H9 (cell line): ENCODE measurements around the gene SLC18B1. TPM values are rescaled to one million over a fixed set of nuclear protein-coding genes. Genes with fewer than 3 reads are reported as not detected.

Experiments used
- DNase-seq: peaks from one replicate; pipeline ENCODE4 v3.0.0-alpha.2; 2017
- H2AFZ ChIP-seq: one replicate; pipeline ENCODE4 v1.6.1; 2013; ENCODE audit warnings: mild to moderate bottlenecking, low read length, control low read depth, moderate library complexity
- H2AK5ac ChIP-seq: 2 replicates; pipeline ENCODE4 v1.6.1; 2013; ENCODE audit warnings: low read length, control low read depth, mixed read lengths; ENCODE audit not compliant: insufficient read length
- H2BK120ac ChIP-seq: one replicate; pipeline ENCODE4 v1.6.1; 2013; ENCODE audit warnings: low read depth, mild to moderate bottlenecking, low read length, control low read depth, inconsistent platforms; ENCODE audit not compliant: poor library complexity, severe bottlenecking
- H2BK12ac ChIP-seq: 2 replicates; pipeline ENCODE4 v1.6.1; 2013; ENCODE audit warnings: low read length, control low read depth, mixed read lengths, low read depth; ENCODE audit not compliant: insufficient read length
- H2BK15ac ChIP-seq: 2 replicates; pipeline ENCODE4 v1.6.1; 2013; ENCODE audit warnings: low read depth, low read length, control low read depth
- H2BK20ac ChIP-seq: one replicate; pipeline ENCODE4 v1.6.1; 2013; ENCODE audit warnings: low read depth, mild to moderate bottlenecking, low read length, control low read depth, inconsistent platforms; ENCODE audit not compliant: poor library complexity, severe bottlenecking
- H2BK5ac ChIP-seq: 2 replicates; pipeline ENCODE4 v1.6.1; 2013; ENCODE audit warnings: low read length, control low read depth, mixed read lengths; ENCODE audit not compliant: insufficient read length
- H3K14ac ChIP-seq: 2 replicates; pipeline ENCODE4 v1.6.1; 2013; ENCODE audit warnings: low read length, control low read depth; ENCODE audit not compliant: insufficient read depth
- H3K18ac ChIP-seq: 2 replicates; pipeline ENCODE4 v1.6.1; 2013; ENCODE audit warnings: low read depth, mild to moderate bottlenecking, mixed read lengths, low read length, control low read depth; ENCODE audit not compliant: insufficient read length
- H3K23ac ChIP-seq: 2 replicates; pipeline ENCODE4 v1.6.1; 2013; ENCODE audit warnings: low read length, control low read depth, mixed read lengths, low read depth; ENCODE audit not compliant: insufficient read length
- H3K23me2 ChIP-seq: 2 replicates; pipeline ENCODE4 v1.6.1; 2013; ENCODE audit warnings: low read depth, mild to moderate bottlenecking, mixed read lengths, low read length, control low read depth; ENCODE audit not compliant: insufficient read length, poor library complexity, severe bottlenecking
- H3K27ac ChIP-seq: 2 replicates; pipeline ENCODE4 v1.5.1; 2013; ENCODE audit warnings: low read length, control low read depth, mixed read lengths, low read depth; ENCODE audit not compliant: insufficient read length
- H3K27me3 ChIP-seq: 2 replicates; pipeline ENCODE4 v1.6.1; 2013; ENCODE audit warnings: low read length, control low read depth, inconsistent platforms; ENCODE audit not compliant: insufficient read depth
- H3K4ac ChIP-seq: 2 replicates; pipeline ENCODE4 v1.6.1; 2013; ENCODE audit warnings: low read depth, mild to moderate bottlenecking, control low read depth, inconsistent platforms, low read length, moderate library complexity
- H3K4me1 ChIP-seq: 2 replicates; pipeline ENCODE4 v1.6.1; 2013; ENCODE audit warnings: low read length, control low read depth, inconsistent platforms; ENCODE audit not compliant: insufficient read depth
- H3K4me2 ChIP-seq: 2 replicates; pipeline ENCODE4 v1.6.1; 2013; ENCODE audit warnings: low read length, control low read depth, mixed read lengths; ENCODE audit not compliant: insufficient read length, insufficient read depth
- H3K56ac ChIP-seq: 2 replicates; pipeline ENCODE4 v1.6.1; 2013; ENCODE audit warnings: low read depth, mild to moderate bottlenecking, mixed read lengths, low read length, control low read depth; ENCODE audit not compliant: insufficient read length
- H3K79me1 ChIP-seq: 2 replicates; pipeline ENCODE4 v1.6.1; 2013; ENCODE audit warnings: low read depth, mild to moderate bottlenecking, moderate library complexity, low read length, control low read depth, inconsistent platforms; ENCODE audit not compliant: insufficient read depth, poor library complexity, severe bottlenecking
- H3K79me2 ChIP-seq: 2 replicates; pipeline ENCODE4 v1.6.1; 2013; ENCODE audit warnings: low read length, control low read depth, inconsistent platforms; ENCODE audit not compliant: insufficient read depth
- H3K9ac ChIP-seq: 2 replicates; pipeline ENCODE4 v1.6.1; 2013; ENCODE audit warnings: low read length, control low read depth, mixed read lengths; ENCODE audit not compliant: insufficient read length; ENCODE audit errors: extremely low read depth
- H3K9me3 ChIP-seq: one replicate; pipeline ENCODE4 v1.6.1; 2013; ENCODE audit warnings: low read depth, low read length, inconsistent platforms; ENCODE audit not compliant: control insufficient read depth
- H3T11ph ChIP-seq: one replicate; pipeline ENCODE4 v1.6.1; 2013; ENCODE audit warnings: mild to moderate bottlenecking, low read length, control low read depth, inconsistent platforms
- H4K20me1 ChIP-seq: one replicate; pipeline ENCODE4 v1.6.1; 2013; ENCODE audit not compliant: control insufficient read depth, insufficient read length, insufficient read depth
- H4K5ac ChIP-seq: 2 replicates; pipeline ENCODE4 v1.6.1; 2013; ENCODE audit warnings: low read depth, mild to moderate bottlenecking, mixed read lengths, low read length, control low read depth; ENCODE audit not compliant: insufficient read length
- H4K8ac ChIP-seq: replicated peaks from 2 replicates; pipeline ENCODE4 v1.6.1; 2013; ENCODE audit warnings: low read length, control low read depth, mixed read lengths, low read depth; ENCODE audit not compliant: insufficient read length
- H4K91ac ChIP-seq: 2 replicates; pipeline ENCODE4 v1.6.1; 2013; ENCODE audit warnings: low read depth, mild to moderate bottlenecking, moderate library complexity, mixed read lengths, low read length, control low read depth; ENCODE audit not compliant: insufficient read length
- H3K27ac Mint-ChIP-seq, 3 experiments: 2 replicates in 2 of 3; 3 replicates in 1 of 3; pipeline ENCODE4 v1.8.0; 2020 to 2021; ENCODE audit warnings: mixed read lengths in 3 of 3, mild to moderate bottlenecking in 1 of 3, moderate library complexity in 1 of 3
- H3K27me3 Mint-ChIP-seq: 2 replicates; pipeline ENCODE4 v1.8.0; 2021; ENCODE audit warnings: low read depth, mild to moderate bottlenecking, moderate library complexity, mixed read lengths
- H3K36me3 Mint-ChIP-seq, 3 experiments: 2 replicates in 2 of 3; 3 replicates in 1 of 3; pipeline ENCODE4 v1.8.0; 2020 to 2021; ENCODE audit warnings: low read depth in 3 of 3, mixed read lengths in 3 of 3; ENCODE audit not compliant: insufficient read depth in 1 of 3
- H3K4me1 Mint-ChIP-seq, 2 experiments: 2 replicates each; pipeline ENCODE4 v1.8.0; 2020; ENCODE audit warnings: mixed read lengths in 2 of 2
- H3K4me3 Mint-ChIP-seq, 2 experiments: 2 replicates in 1 of 2; 3 replicates in 1 of 2; pipeline ENCODE4 v1.8.0; 2020 to 2021; ENCODE audit warnings: mild to moderate bottlenecking in 2 of 2, mixed read lengths in 2 of 2, moderate library complexity in 1 of 2
- H3K9me3 Mint-ChIP-seq, 2 experiments: 2 replicates in 1 of 2; 3 replicates in 1 of 2; pipeline ENCODE4 v1.8.0; 2020; ENCODE audit warnings: mild to moderate bottlenecking in 2 of 2, mixed read lengths in 2 of 2, moderate library complexity in 1 of 2
- CTCF ChIP-seq: fragments of 200-600 bp; sonication (generic); conservative IDR thresholded peaks from 3 replicates; pipeline ENCODE4 v1.8.0; 2021; ENCODE audit warnings: antibody characterized with exemption, mild to moderate bottlenecking
- WGBS: extraction: QIAGEN DNeasy Blood & Tissue Kit; methylation state at CpG from one replicate; pipeline ENCODE4 v1.1.7; 2013; ENCODE audit warnings: missing lambda C conversion rate, low lambda C conversion rate, mixed read lengths; ENCODE audit not compliant: insufficient read length; ENCODE audit errors: extremely low coverage; 5-methylcytosine and 5-hydroxymethylcytosine counted together
- total RNA-seq: library from RNA; stranded (reverse); gene quantifications from 2 replicates; pipeline ENCODE4 v1.2.1, GENCODE V29; 2021

SLC18B1 gene
- total RNA-seq, 1 experiment from 2014 or later = 19.8 TPM

- Histone ChIP-seq H3K9ac (peak overlapping the region; percentile 31), H4K8ac (no peak overlapping the region), H3K4ac (no peak overlapping the region), H3K79me1 (no peaks in the 10 kb centered on the region), H3K4me1 (no peaks in the 10 kb centered on the region), H3K27ac (no peak overlapping the region), H4K20me1 (no peaks in the 10 kb centered on the region), H3K14ac (no peak overlapping the region), H3K23ac (no peak overlapping the region), H3K56ac (no peak overlapping the region), H3K4me2 (peak overlapping the region; percentile 49), H3K23me2 (no peaks in the 10 kb centered on the region), H2BK20ac (no peak overlapping the region), H2AK5ac (no peak overlapping the region), H3K79me2 (no peaks in the 10 kb centered on the region), H2BK12ac (no peak overlapping the region), H3T11ph (no peak overlapping the region), H4K91ac (no peak overlapping the region), H2BK15ac (no peak overlapping the region), H2BK5ac (no peak overlapping the region), H3K9me3 (no peaks in the 10 kb centered on the region), H3K18ac (no peak overlapping the region), H4K5ac (no peak overlapping the region), H2AFZ (no peak overlapping the region), H2BK120ac (no peak overlapping the region), H3K27me3 (no peaks in the 10 kb centered on the region)
- Mint-ChIP-seq H3K4me1 (peaks cover 5 to 6% of the 10 kb centered on the region in 2 experiments), H3K27me3 (no peaks in the 10 kb centered on the region; the same call in 1 of the 2 replicates), H3K4me3 (peak overlapping the region; percentile 75 to 89), H3K9me3 (peaks cover 0 to 2% of the 10 kb centered on the region in 2 experiments; a peak in 2 of 5 replicates), H3K36me3 (peaks cover 3 to 8% (median 7%) of the 10 kb centered on the region in 3 experiments; a peak in 6 of 7 replicates), H3K27ac (peak overlapping the region in 1 of 3 experiments; percentile 82; a peak in 2 of 7 replicates)
- no CpG with 5 or more reads among the region's 15 CpGs for WGBS
- DNase-seq = peak; percentile 77
- TF ChIP-seq CTCF = peak; percentile 89
Observed at GRCh38 chr6:132798869-132799538, 567 bp upstream of the SLC18B1 start.
